Cardiac muscle cell (in vitro differentiated cells and primary cell): Measurements from ENCODE around the gene COL25A1. TPM values are rescaled to one million over a fixed set of nuclear protein-coding genes. Genes with fewer than 3 reads are reported as not detected.

Experiments
- DNase-seq, 2 donors: peaks; one replicate each; pipeline versions ENCODE4 v3.0.0 to v3.0.0-alpha.2; 2010 to 2017; ENCODE audit warnings: low read depth in 1 of 2, low spot score in 1 of 2
- H3K27ac ChIP-seq: fragments of 200-600 bp; sonication (generic); 2 replicates; pipeline ENCODE4 v1.5.1; 2016
- H3K27me3 ChIP-seq: fragments of 200-600 bp; sonication (generic); 2 replicates; pipeline ENCODE4 v1.6.0; 2016; ENCODE audit warnings: control low read depth
- H3K36me3 ChIP-seq: fragments of 200-600 bp; sonication (generic); 2 replicates; pipeline ENCODE4 v1.5.1; 2016; ENCODE audit warnings: control low read depth
- H3K4me1 ChIP-seq: fragments of 200-600 bp; sonication (generic); 2 replicates; pipeline ENCODE4 v1.8.1; 2017; ENCODE audit warnings: low read depth, mild to moderate bottlenecking, mixed run types
- H3K4me3 ChIP-seq: fragments of 200-600 bp; sonication (generic); 2 replicates; pipeline ENCODE4 v1.5.1; 2016; ENCODE audit warnings: mild to moderate bottlenecking
- H3K9me3 ChIP-seq: fragments of 200-600 bp; sonication (generic); 2 replicates; pipeline ENCODE4 v1.5.1; 2017; ENCODE audit warnings: low read depth, mild to moderate bottlenecking, control low read depth
- polyA plus RNA-seq: library from polyadenylated mRNA; unstranded; fragments of >200 nt; fragmentation: Nextera tagmentation; extraction: Ambion mirVana; gene quantifications from 2 replicates; pipeline ENCODE4 v1.2.1, GENCODE V29; 2016
- total RNA-seq: library from RNA; depleted of rRNA; stranded (reverse); fragments of >200 nt; gene quantifications from 2 replicates; pipeline ENCODE4 v1.2.3, GENCODE V29; 2016
- TF ChIP-seq, protein P1 (sequence below): IDR thresholded peaks from 2 replicates; pipeline ENCODE4 v1.5.1; 2012; ENCODE audit warnings: low read depth, mild to moderate bottlenecking, low read length

The COL25A1 gene
- total and polyA plus RNA-seq, 2 experiments from 2014 or later = 3.5 to 8.4 TPM

DNA sequence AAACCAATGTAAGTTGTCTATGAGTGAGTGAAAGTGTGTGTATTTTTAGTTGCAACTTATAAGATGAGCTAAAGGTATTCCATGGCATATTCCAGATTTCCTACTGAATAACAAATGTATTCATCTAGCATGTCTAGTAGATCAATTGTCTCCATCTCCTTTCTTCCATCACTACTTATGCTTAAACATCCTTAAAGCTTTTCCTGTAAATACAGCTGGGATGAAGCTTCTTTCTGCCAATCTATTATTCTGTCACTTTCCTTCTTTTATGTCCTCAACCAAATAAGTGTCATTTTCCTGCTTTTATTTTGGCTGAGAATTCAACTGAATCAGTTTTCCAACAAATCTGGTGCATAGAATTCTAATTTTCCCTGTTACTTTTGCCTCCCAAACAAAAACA is 136.3 kb downstream of the COL25A1 start:
- no peaks in the 10 kb centered on the region for H3K27me3 ChIP-seq
- H3K27ac ChIP-seq = no peak overlapping the region
- H3K4me1 ChIP-seq = peaks cover 7% of the 10 kb centered on the region
- H3K4me3 ChIP-seq = no peak overlapping the region
- DNase-seq = no peak
- H3K9me3 ChIP-seq = no peaks in the 10 kb centered on the region
- no peaks in the 10 kb centered on the region for H3K36me3 ChIP-seq
- TF ChIP-seq, protein P1, sequence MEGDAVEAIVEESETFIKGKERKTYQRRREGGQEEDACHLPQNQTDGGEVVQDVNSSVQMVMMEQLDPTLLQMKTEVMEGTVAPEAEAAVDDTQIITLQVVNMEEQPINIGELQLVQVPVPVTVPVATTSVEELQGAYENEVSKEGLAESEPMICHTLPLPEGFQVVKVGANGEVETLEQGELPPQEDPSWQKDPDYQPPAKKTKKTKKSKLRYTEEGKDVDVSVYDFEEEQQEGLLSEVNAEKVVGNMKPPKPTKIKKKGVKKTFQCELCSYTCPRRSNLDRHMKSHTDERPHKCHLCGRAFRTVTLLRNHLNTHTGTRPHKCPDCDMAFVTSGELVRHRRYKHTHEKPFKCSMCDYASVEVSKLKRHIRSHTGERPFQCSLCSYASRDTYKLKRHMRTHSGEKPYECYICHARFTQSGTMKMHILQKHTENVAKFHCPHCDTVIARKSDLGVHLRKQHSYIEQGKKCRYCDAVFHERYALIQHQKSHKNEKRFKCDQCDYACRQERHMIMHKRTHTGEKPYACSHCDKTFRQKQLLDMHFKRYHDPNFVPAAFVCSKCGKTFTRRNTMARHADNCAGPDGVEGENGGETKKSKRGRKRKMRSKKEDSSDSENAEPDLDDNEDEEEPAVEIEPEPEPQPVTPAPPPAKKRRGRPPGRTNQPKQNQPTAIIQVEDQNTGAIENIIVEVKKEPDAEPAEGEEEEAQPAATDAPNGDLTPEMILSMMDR = no peak

DNA sequence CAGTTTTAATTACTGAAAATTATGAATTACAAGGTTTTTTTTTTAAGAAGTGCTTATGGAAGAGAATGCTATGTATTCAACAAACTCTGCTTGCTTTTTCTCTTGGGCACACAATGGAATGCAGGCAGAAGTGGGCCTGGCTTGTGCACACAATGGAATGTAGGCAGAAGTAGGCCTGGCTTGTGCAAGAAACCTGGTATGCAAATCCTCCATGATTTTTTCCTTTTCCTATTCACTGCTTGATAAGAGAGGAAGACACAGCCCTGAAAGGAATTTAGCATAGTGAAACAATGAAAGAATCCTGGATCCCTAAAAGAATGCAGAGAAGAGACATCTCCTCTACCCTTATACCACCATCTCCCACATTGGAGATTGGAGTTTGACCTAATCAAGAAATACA is 138.4 kb downstream of the COL25A1 start:
- Histone ChIP-seq H3K36me3 (no peaks in the 10 kb centered on the region), H3K27ac (peak overlapping the region; percentile 41), H3K4me3 (no peak overlapping the region), H3K27me3 (no peaks in the 10 kb centered on the region), H3K9me3 (no peaks in the 10 kb centered on the region), H3K4me1 (peaks cover 7% of the 10 kb centered on the region)
- peak; percentile 67 to 76 for DNase-seq
- TF ChIP-seq, protein P1 = no peak

DNA sequence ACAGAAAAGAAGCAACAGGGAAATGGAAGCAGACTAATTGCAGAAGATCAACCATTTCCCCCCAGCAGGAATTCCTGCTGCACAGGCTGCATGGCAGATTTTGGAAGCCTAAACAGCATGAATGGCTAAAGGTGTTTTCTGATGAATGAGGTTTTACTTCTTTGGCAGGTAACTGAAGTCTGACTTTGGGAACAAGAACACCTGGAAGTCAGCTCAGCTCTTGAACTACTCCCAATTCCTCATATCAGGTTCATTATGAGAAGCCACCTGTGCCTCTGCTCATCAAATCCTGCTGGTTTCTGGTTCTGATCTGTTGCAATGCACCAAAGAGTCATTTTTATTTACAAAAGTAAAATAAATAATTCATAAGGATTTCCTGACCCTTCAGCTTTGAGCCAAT is 139.0 kb downstream of the COL25A1 start:
- Histone ChIP-seq H3K36me3 (no peaks in the 10 kb centered on the region), H3K4me3 (no peak overlapping the region), H3K4me1 (peaks cover 7% of the 10 kb centered on the region), H3K27me3 (no peaks in the 10 kb centered on the region), H3K9me3 (no peaks in the 10 kb centered on the region), H3K27ac (no peak overlapping the region)
- TF ChIP-seq, protein P1 = no peak
- no peak for DNase-seq

GRCh38 chr4:109162759-109163158 is 139.7 kb downstream of the COL25A1 start:
- TF ChIP-seq, protein P1 = no peak
- DNase-seq = no peak
- no peaks in the 10 kb centered on the region for H3K9me3 ChIP-seq
- H3K27ac ChIP-seq = no peak overlapping the region
- no peaks in the 10 kb centered on the region for H3K27me3 ChIP-seq
- H3K4me1 ChIP-seq = peaks cover 7% of the 10 kb centered on the region
- H3K4me3 ChIP-seq = no peak overlapping the region
- no peaks in the 10 kb centered on the region for H3K36me3 ChIP-seq

- Histone ChIP-seq H3K4me3 (no peak overlapping the region), H3K36me3 (no peaks in the 10 kb centered on the region), H3K4me1 (peaks cover 10% of the 10 kb centered on the region), H3K27me3 (no peaks in the 10 kb centered on the region), H3K9me3 (no peaks in the 10 kb centered on the region), H3K27ac (no peak overlapping the region)
- DNase-seq = no peak
- TF ChIP-seq, protein P1 = no peak
Measured at GRCh38 chr4:109160494-109160893, 142.0 kb downstream of the COL25A1 start.

GRCh38 chr4:109157696-109158095 is 144.8 kb downstream of the COL25A1 start:
- Histone ChIP-seq H3K36me3 (no peaks in the 10 kb centered on the region), H3K27ac (no peak overlapping the region), H3K9me3 (no peaks in the 10 kb centered on the region), H3K27me3 (no peaks in the 10 kb centered on the region), H3K4me1 (peaks cover 3% of the 10 kb centered on the region), H3K4me3 (no peak overlapping the region)
- TF ChIP-seq, protein P1 = no peak
- DNase-seq = no peak
